Erythroblast (primary cell): ENCODE results near the gene CYP4A22.
"Not testable (repeated sequence)": the region's sequence is repeated elsewhere in the genome, so short reads cannot be mapped to it uniquely, and the experiment has no call there.

Experiments used
- GATA1 ChIP-seq: IDR thresholded peaks from 2 replicates; pipeline ENCODE4 v1.6.1; 2011; ENCODE audit warnings: low read depth, mild to moderate bottlenecking, control low read depth, low read length, moderate library complexity
- POLR2A ChIP-seq: IDR thresholded peaks from 2 replicates; pipeline ENCODE4 v1.6.1; 2011; ENCODE audit warnings: mild to moderate bottlenecking, low read length

- not testable (repeated sequence) for TF ChIP-seq POLR2A, GATA1
Observed at GRCh38 chr1:47195981-47196380, 58.7 kb downstream of the CYP4A22 start.
